Measurements from ENCODE around the gene LEP.

The LEP gene

GRCh38 chr7:128303643-128304042 lies 62.6 kb downstream of the LEP start:
- Histone ChIP-seq H3K36me3 (ENCODE audit: control insufficient read depth in 5 of 5, insufficient read depth in 5 of 5, low read length in 5 of 5) (peaks cover 12 to 45% (median 34%) of the 10 kb centered on the region in 5 donors), H3K27ac (ENCODE audit: low read depth, low read length) (no peak overlapping the region), H3K9me3 (ENCODE audit: control insufficient read depth in 5 of 5, low read length in 5 of 5) (no peaks in the 10 kb centered on the region), H3K9ac (ENCODE audit: low read length in 5 of 5) (no peak overlapping the region), H3K4me3 (ENCODE audit: low read depth in 1 of 5, low read length in 5 of 5) (no peak overlapping the region), H3K4me1 (ENCODE audit: control insufficient read depth in 5 of 5, insufficient read depth in 5 of 5, low read length in 5 of 5) (peaks cover 0 to 44% (median 26%) of the 10 kb centered on the region in 5 donors), H3K27me3 (ENCODE audit: control insufficient read depth in 5 of 5, insufficient read depth in 4 of 5, low read length in 5 of 5) (no peaks in the 10 kb centered on the region)

- no peak overlapping the region for H3K27ac ChIP-seq (ENCODE audit: low read depth, low read length)
- peaks cover 0 to 39% (median 21%) of the 10 kb centered on the region in 5 donors for H3K4me1 ChIP-seq (ENCODE audit: control insufficient read depth in 5 of 5, insufficient read depth in 5 of 5, low read length in 5 of 5)
- no peaks in the 10 kb centered on the region for H3K27me3 ChIP-seq (ENCODE audit: control insufficient read depth in 5 of 5, insufficient read depth in 4 of 5, low read length in 5 of 5)
- no peak overlapping the region for H3K4me3 ChIP-seq (ENCODE audit: low read depth in 1 of 5, low read length in 5 of 5)
- peaks cover 12 to 47% (median 38%) of the 10 kb centered on the region in 5 donors for H3K36me3 ChIP-seq (ENCODE audit: control insufficient read depth in 5 of 5, insufficient read depth in 5 of 5, low read length in 5 of 5)
- H3K9me3 ChIP-seq (ENCODE audit: control insufficient read depth in 5 of 5, low read length in 5 of 5), result no peaks in the 10 kb centered on the region
- H3K9ac ChIP-seq (ENCODE audit: low read length in 5 of 5), result no peak overlapping the region
These were observed 63.1 kb downstream of the LEP start for GRCh38 chr7:128304212-128304611.

GRCh38 chr7:128307061-128307460 lies 66.0 kb downstream of the LEP start:
- Histone ChIP-seq H3K4me1 (ENCODE audit: control insufficient read depth in 5 of 5, insufficient read depth in 5 of 5, low read length in 5 of 5) (peaks cover 0 to 26% (median 20%) of the 10 kb centered on the region in 5 donors), H3K9me3 (ENCODE audit: control insufficient read depth in 5 of 5, low read length in 5 of 5) (no peaks in the 10 kb centered on the region), H3K27me3 (ENCODE audit: control insufficient read depth in 5 of 5, insufficient read depth in 4 of 5, low read length in 5 of 5) (no peaks in the 10 kb centered on the region), H3K9ac (ENCODE audit: low read length in 5 of 5) (no peak overlapping the region), H3K27ac (ENCODE audit: low read depth, low read length) (peak overlapping the region; percentile 19), H3K36me3 (ENCODE audit: control insufficient read depth in 5 of 5, insufficient read depth in 5 of 5, low read length in 5 of 5) (peaks cover 23 to 75% (median 60%) of the 10 kb centered on the region in 5 donors), H3K4me3 (ENCODE audit: low read depth in 1 of 5, low read length in 5 of 5) (no peak overlapping the region)

Data from subcutaneous abdominal adipose tissue (tissue), 5 donors.